Vagina (tissue), 2 donors: ENCODE results near the gene PDZD7. TPM values are rescaled to one million over a fixed set of nuclear protein-coding genes. Genes with fewer than 3 reads are reported as not detected.

Experiments used
- DNase-seq, 2 donors: peaks; one replicate each; pipeline ENCODE4 v3.0.0-alpha.2; 2017; ENCODE audit errors: extremely low spot score in 2 of 2
- H3K27ac ChIP-seq: fragments of 200-600 bp; sonication (generic); one replicate; pipeline ENCODE4 v1.5.1; 2019
- H3K27me3 ChIP-seq: fragments of 200-600 bp; sonication (generic); one replicate; pipeline ENCODE4 v1.5.1; 2019
- H3K36me3 ChIP-seq, 2 donors: fragments of 200-600 bp; sonication (generic); one replicate each; pipeline ENCODE4 v1.5.1; 2017 to 2019
- H3K4me1 ChIP-seq: fragments of 200-600 bp; sonication (generic); one replicate; pipeline ENCODE4 v1.5.1; 2019
- H3K4me3 ChIP-seq, 2 donors: fragments of 200-600 bp; sonication (generic); 1 replicate in 1 of 2; 2 replicates in 1 of 2; pipeline ENCODE4 v1.5.1; 2016 to 2019
- H3K9me3 ChIP-seq: fragments of 200-600 bp; sonication (generic); one replicate; pipeline ENCODE4 v1.5.1; 2019
- CTCF ChIP-seq, 3 experiments: fragments of 450-650 bp in 2 of 3; fragments of 200-600 bp in 1 of 3; sonication (generic) in 1 of 3; IDR thresholded peaks; one replicate each; pipeline ENCODE4 v1.5.1; 2017 to 2019; ENCODE audit warnings: antibody characterized with exemption in 3 of 3, mild to moderate bottlenecking in 2 of 3, moderate library complexity in 2 of 3
- POLR2A ChIP-seq, 2 donors: fragments of 450-650 bp; IDR thresholded peaks; one replicate each; pipeline ENCODE4 v1.6.1; 2017; ENCODE audit warnings: antibody characterized with exemption in 2 of 2, mild to moderate bottlenecking in 2 of 2, moderate library complexity in 2 of 2
- POLR2AphosphoS5 ChIP-seq, 2 donors: sonication (generic); formaldehyde crosslinking; IDR thresholded peaks; one replicate each; pipeline ENCODE4 v1.9.0; 2017; ENCODE audit warnings: antibody characterized with exemption in 2 of 2, mild to moderate bottlenecking in 2 of 2, low read depth in 1 of 2; ENCODE audit not compliant: insufficient read depth in 1 of 2
- intact Hi-C: fragments of 100-400 bp; cut with DNase I; formaldehyde crosslinking; loops from one replicate; pipeline ENCODE4 v1.15.1; 2023
- total RNA-seq: library from RNA; depleted of rRNA; stranded (reverse); fragments of >200 nt; gene quantifications from one replicate; pipeline ENCODE4 v1.2.3, GENCODE V29; 2016

The PDZD7 gene
- total RNA-seq, 1 donor from 2014 or later, result 1.5 TPM

GRCh38 chr10:101030496-101031127 lies 317 bp downstream of the PDZD7 start:
- Histone ChIP-seq H3K36me3 (peaks cover 0 to 13% of the 10 kb centered on the region in 2 donors), H3K27ac (peak overlapping the region; percentile 100), H3K4me3 (peak overlapping the region; percentile 66 to 89), H3K4me1 (peaks cover 45% of the 10 kb centered on the region), H3K9me3 (no peaks in the 10 kb centered on the region), H3K27me3 (no peaks in the 10 kb centered on the region)
- DNase-seq, result no peak
- TF ChIP-seq CTCF (IDR thresholded peaks at IDR 0.05), result no peak
- intact Hi-C loops, result no loop called here

- DNase-seq, result no peak
- Histone ChIP-seq H3K9me3 (no peaks in the 10 kb centered on the region), H3K27ac (peak overlapping the region; percentile 2), H3K4me1 (peaks cover 43% of the 10 kb centered on the region), H3K4me3 (no peak overlapping the region), H3K27me3 (no peaks in the 10 kb centered on the region), H3K36me3 (peaks cover 0 to 4% of the 10 kb centered on the region in 2 donors)
- TF ChIP-seq CTCF (IDR thresholded peaks at IDR 0.05) (no peak), POLR2A (IDR thresholded peaks at IDR 0.05) (no peak), POLR2AphosphoS5 (IDR thresholded peaks at IDR 0.05; ENCODE audit: insufficient read depth in 1 of 2, low read depth in 1 of 2) (no peak)
- intact Hi-C loops, result no loop called here
Observed at GRCh38 chr10:101029520-101030295, 1.2 kb downstream of the PDZD7 start.

- Histone ChIP-seq H3K9me3 (no peaks in the 10 kb centered on the region), H3K4me1 (peaks cover 32% of the 10 kb centered on the region), H3K36me3 (no peaks in the 10 kb centered on the region), H3K27me3 (no peaks in the 10 kb centered on the region), H3K4me3 (no peak overlapping the region), H3K27ac (peak overlapping the region; percentile 2)
- TF ChIP-seq POLR2A (IDR thresholded peaks at IDR 0.05), result no peak
- TF ChIP-seq CTCF (IDR thresholded peaks at IDR 0.05), result no peak
- no peak for TF ChIP-seq POLR2AphosphoS5 (IDR thresholded peaks at IDR 0.05; ENCODE audit: insufficient read depth in 1 of 2, low read depth in 1 of 2)
- intact Hi-C loops, result no loop called here
- DNase-seq, result no peak
Observed at GRCh38 chr10:101028446-101029337, 2.2 kb downstream of the PDZD7 start.

GRCh38 chr10:101027106-101027720 lies 3.7 kb downstream of the PDZD7 start:
- Histone ChIP-seq H3K27ac (no peak overlapping the region), H3K36me3 (no peaks in the 10 kb centered on the region), H3K27me3 (no peaks in the 10 kb centered on the region), H3K4me1 (peaks cover 18% of the 10 kb centered on the region), H3K9me3 (no peaks in the 10 kb centered on the region), H3K4me3 (no peak overlapping the region)
- no peak for DNase-seq
- intact Hi-C loops, result no loop called here
- TF ChIP-seq POLR2A (IDR thresholded peaks at IDR 0.05) (no peak), CTCF (IDR thresholded peaks at IDR 0.05) (no peak), POLR2AphosphoS5 (IDR thresholded peaks at IDR 0.05; ENCODE audit: insufficient read depth in 1 of 2, low read depth in 1 of 2) (no peak)
